DMS153 treated with DMSO at 0.1 percent for 48 hours (cell line): ENCODE data around the gene FBXW7.
"Not testable (repeated sequence)": the region's sequence is repeated elsewhere in the genome, so short reads cannot be mapped to it uniquely, and the experiment has no call there.

Source experiments
- DNase-seq: peaks from one replicate; lab custom pipeline; 2025; ENCODE audit not compliant: unreplicated experiment; lab: John Stamatoyannopoulos, UW

Gene FBXW7

GRCh38 chr4:152545088-152545487 lies 9.2 kb upstream of the FBXW7 start:
- DNase-seq, result no peak

GRCh38 chr4:152544533-152544932 lies 8.6 kb upstream of the FBXW7 start:
- not testable (repeated sequence) for DNase-seq

- DNase-seq, result no peak
These were observed 5.0 kb upstream of the FBXW7 start for GRCh38 chr4:152540941-152541340.

GRCh38 chr4:152540293-152540674 lies 4.4 kb upstream of the FBXW7 start:
- no peak for DNase-seq

GRCh38 chr4:152539556-152540292 lies 3.8 kb upstream of the FBXW7 start:
- DNase-seq, result no peak

- no peak for DNase-seq
These were observed 2.0 kb upstream of the FBXW7 start for GRCh38 chr4:152537881-152538280.

GRCh38 chr4:152536545-152537182 lies 772 bp upstream of the FBXW7 start:
- peak; percentile 46 for DNase-seq

GRCh38 chr4:152535360-152535902 lies 461 bp downstream of the FBXW7 start:
- DNase-seq, result no peak

GRCh38 chr4:152534541-152535359 lies 1.1 kb downstream of the FBXW7 start:
- DNase-seq, result no peak

- DNase-seq, result no peak
These were observed 4.4 kb downstream of the FBXW7 start for GRCh38 chr4:152531479-152531878.

GRCh38 chr4:152530600-152530999 lies 5.3 kb downstream of the FBXW7 start:
- no peak for DNase-seq

- no peak for DNase-seq
These were observed 6.0 kb downstream of the FBXW7 start for GRCh38 chr4:152529880-152530279.

GRCh38 chr4:152528060-152528459 lies 7.8 kb downstream of the FBXW7 start:
- DNase-seq, result no peak

- no peak for DNase-seq
These were observed 10.0 kb downstream of the FBXW7 start for GRCh38 chr4:152525878-152526277.

- DNase-seq, result no peak
These were observed 11.5 kb downstream of the FBXW7 start for GRCh38 chr4:152524427-152524826.

- DNase-seq, result no peak
These were observed 12.2 kb downstream of the FBXW7 start for GRCh38 chr4:152523731-152524130.

- DNase-seq, result no peak
These were observed 13.1 kb downstream of the FBXW7 start for GRCh38 chr4:152522754-152523153.

- DNase-seq, result no peak
These were observed 13.6 kb downstream of the FBXW7 start for GRCh38 chr4:152522245-152522644.

- no peak for DNase-seq
These were observed 19.7 kb downstream of the FBXW7 start for GRCh38 chr4:152516156-152516555.

GRCh38 chr4:152515678-152516077 lies 20.2 kb downstream of the FBXW7 start:
- no peak for DNase-seq

GRCh38 chr4:152514356-152514755 lies 21.5 kb downstream of the FBXW7 start:
- no peak for DNase-seq

- no peak for DNase-seq
These were observed 22.8 kb downstream of the FBXW7 start for GRCh38 chr4:152513078-152513477.
